ENCODE measurements around the gene FAM180B.

FAM180B gene

DNA sequence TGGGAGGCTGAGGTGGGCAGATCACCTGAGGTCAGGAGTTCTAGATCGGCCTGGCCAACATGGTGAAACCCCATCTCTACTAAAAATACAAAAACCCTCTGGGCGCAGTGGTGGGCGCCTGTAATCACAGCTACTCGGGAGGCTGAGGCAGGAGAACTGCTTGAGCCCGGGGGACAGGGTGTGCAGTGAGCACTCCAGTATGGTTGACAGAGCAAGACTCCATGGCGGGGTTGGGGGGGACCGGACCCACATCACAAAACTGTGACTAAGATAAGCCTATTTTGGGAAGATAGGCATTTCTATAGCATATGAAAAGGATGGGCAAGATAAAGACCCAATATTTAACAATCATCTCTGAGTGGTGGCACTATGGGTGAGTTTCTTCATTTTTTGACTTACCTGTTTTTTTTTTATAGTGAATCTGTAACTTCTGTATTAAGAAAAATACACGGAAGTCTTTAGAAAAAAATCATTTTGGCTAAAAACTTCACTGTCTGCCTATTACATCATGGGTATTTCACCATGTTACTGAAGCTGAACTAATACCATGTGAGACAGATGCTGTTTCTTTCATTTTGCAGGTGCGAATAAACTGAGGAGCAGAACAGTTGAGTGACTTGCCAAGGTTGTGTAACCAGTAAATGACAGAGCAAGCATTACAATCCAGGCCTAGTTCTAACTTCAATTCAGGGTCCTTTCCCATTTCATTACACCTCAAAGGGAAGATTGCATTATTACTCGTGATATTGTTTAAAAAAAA, 36.0 kb upstream of the FAM180B start:
- H3K27me3 ChIP-seq (ENCODE audit: low read length): no peaks in the 10 kb centered on the region
- H4K20me1 ChIP-seq (ENCODE audit: low read depth, low read length): peaks cover 13% of the 10 kb centered on the region
- H2AFZ ChIP-seq (ENCODE audit: low read depth, low read length, severe bottlenecking): no peak overlapping the region
- 0 out of 2 replicates have a peak, but pooled peaks cover 8% of the 10 kb centered on the region for H3F3A ChIP-seq (ENCODE audit: insufficient read depth)
- H3K9ac ChIP-seq (ENCODE audit: low read length): peak overlapping the region; percentile 93
- no peaks in the 10 kb centered on the region for H3K36me3 ChIP-seq (ENCODE audit: low read length)
- H3K9me3 ChIP-seq (ENCODE audit: insufficient read depth, low read length): no peaks in the 10 kb centered on the region
- TF ChIP-seq, protein P1, sequence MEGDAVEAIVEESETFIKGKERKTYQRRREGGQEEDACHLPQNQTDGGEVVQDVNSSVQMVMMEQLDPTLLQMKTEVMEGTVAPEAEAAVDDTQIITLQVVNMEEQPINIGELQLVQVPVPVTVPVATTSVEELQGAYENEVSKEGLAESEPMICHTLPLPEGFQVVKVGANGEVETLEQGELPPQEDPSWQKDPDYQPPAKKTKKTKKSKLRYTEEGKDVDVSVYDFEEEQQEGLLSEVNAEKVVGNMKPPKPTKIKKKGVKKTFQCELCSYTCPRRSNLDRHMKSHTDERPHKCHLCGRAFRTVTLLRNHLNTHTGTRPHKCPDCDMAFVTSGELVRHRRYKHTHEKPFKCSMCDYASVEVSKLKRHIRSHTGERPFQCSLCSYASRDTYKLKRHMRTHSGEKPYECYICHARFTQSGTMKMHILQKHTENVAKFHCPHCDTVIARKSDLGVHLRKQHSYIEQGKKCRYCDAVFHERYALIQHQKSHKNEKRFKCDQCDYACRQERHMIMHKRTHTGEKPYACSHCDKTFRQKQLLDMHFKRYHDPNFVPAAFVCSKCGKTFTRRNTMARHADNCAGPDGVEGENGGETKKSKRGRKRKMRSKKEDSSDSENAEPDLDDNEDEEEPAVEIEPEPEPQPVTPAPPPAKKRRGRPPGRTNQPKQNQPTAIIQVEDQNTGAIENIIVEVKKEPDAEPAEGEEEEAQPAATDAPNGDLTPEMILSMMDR (IDR thresholded peaks at IDR 0.05; ENCODE audit: insufficient read depth, low read length, poor library complexity, severe bottlenecking): no peak
- no peak for TF ChIP-seq EZH2phosphoT487 (conservative IDR thresholded peaks at IDR 0.05; ENCODE audit: low read length)
- peak overlapping the region; percentile 70; the same call in 1 of the 2 replicates for H3K27ac ChIP-seq (ENCODE audit: low read depth, low read length)
- peaks cover 73% of the 10 kb centered on the region for H3K79me2 ChIP-seq (ENCODE audit: insufficient read depth, low read length)
- no peaks in the 10 kb centered on the region for H3K9me2 ChIP-seq (replicated peaks; ENCODE audit: insufficient read depth, low read length)
- H3K4me3 ChIP-seq (ENCODE audit: insufficient read depth, low read length, poor library complexity, severe bottlenecking): no peak overlapping the region
- H3K4me2 ChIP-seq (ENCODE audit: low read depth, low read length, poor library complexity, severe bottlenecking): peak overlapping the region; percentile 93

DNA sequence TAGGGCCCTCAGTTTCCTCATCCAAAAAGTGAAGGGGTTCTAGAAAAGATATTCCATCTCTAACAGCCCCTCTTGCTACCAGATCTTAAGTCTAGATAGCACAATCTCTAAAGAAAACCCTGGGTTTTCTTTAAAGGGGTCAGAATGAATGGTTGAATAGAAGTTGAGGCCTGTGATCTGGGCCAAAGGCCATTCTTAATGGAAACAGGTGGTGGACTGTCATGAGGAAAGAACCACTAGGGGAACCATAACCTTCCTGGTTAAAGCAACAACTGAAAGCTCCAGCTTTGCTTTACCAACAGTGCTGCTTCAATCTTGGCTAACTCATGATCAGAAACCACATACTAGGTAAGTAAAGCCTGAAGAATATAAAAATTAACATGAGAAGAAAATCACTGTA, 35.4 kb upstream of the FAM180B start:
- H4K20me1 ChIP-seq (ENCODE audit: low read depth, low read length): peaks cover 13% of the 10 kb centered on the region
- peak overlapping the region; percentile 93 for H3K9ac ChIP-seq (ENCODE audit: low read length)
- no peak for TF ChIP-seq EZH2phosphoT487 (conservative IDR thresholded peaks at IDR 0.05; ENCODE audit: low read length)
- TF ChIP-seq, protein P1 (IDR thresholded peaks at IDR 0.05; ENCODE audit: insufficient read depth, low read length, poor library complexity, severe bottlenecking): no peak
- peak overlapping the region; percentile 77 for H3K4me3 ChIP-seq (ENCODE audit: insufficient read depth, low read length, poor library complexity, severe bottlenecking)
- H3K4me2 ChIP-seq (ENCODE audit: low read depth, low read length, poor library complexity, severe bottlenecking): peak overlapping the region; percentile 93
- no peaks in the 10 kb centered on the region for H3K9me2 ChIP-seq (replicated peaks; ENCODE audit: insufficient read depth, low read length)
- no peaks in the 10 kb centered on the region for H3K27me3 ChIP-seq (ENCODE audit: low read length)
- H3K79me2 ChIP-seq (ENCODE audit: insufficient read depth, low read length): peaks cover 68% of the 10 kb centered on the region
- 0 out of 2 replicates have a peak, but pooled peaks cover 8% of the 10 kb centered on the region for H3F3A ChIP-seq (ENCODE audit: insufficient read depth)
- peak overlapping the region; percentile 70; the same call in 1 of the 2 replicates for H3K27ac ChIP-seq (ENCODE audit: low read depth, low read length)
- H3K9me3 ChIP-seq (ENCODE audit: insufficient read depth, low read length): no peaks in the 10 kb centered on the region
- no peak overlapping the region for H2AFZ ChIP-seq (ENCODE audit: low read depth, low read length, severe bottlenecking)
- no peaks in the 10 kb centered on the region for H3K36me3 ChIP-seq (ENCODE audit: low read length)

DNA sequence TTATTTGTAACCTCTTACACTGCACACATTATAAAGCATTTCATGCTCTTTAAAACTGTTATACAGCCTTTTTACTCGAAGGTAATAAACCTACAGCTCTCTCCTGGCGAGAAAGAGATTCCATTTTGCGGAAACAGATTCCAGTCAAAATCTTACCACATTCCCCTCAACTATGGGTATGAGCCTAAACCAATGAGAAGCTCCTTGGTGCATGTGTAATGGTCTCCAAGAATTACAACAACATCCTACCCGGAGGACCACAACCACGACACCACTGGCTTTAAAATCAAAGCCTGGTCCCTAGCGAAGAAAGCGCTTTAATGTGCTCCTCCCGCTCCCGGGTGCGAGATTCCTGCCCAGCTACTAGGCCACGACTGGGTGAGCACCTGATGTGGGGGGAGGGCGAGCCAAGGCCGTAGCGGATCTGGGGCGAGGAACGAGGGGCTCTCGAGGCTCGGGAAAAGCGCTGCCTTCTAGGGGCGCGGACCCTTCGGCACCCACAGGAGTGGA, 34.4 kb upstream of the FAM180B start:
- Histone ChIP-seq H3K4me2 (ENCODE audit: low read depth, low read length, poor library complexity, severe bottlenecking) (peak overlapping the region; percentile 93), H3F3A (ENCODE audit: insufficient read depth) (0 out of 2 replicates have a peak, but pooled peaks cover 8% of the 10 kb centered on the region), H3K4me3 (ENCODE audit: insufficient read depth, low read length, poor library complexity, severe bottlenecking) (peak overlapping the region; percentile 77), H3K9ac (ENCODE audit: low read length) (peak overlapping the region; percentile 93), H2AFZ (ENCODE audit: low read depth, low read length, severe bottlenecking) (peak overlapping the region; percentile 14), H3K36me3 (ENCODE audit: low read length) (no peaks in the 10 kb centered on the region), H3K79me2 (ENCODE audit: insufficient read depth, low read length) (peaks cover 58% of the 10 kb centered on the region), H3K27ac (ENCODE audit: low read depth, low read length) (peak overlapping the region; percentile 70), H3K9me2 (replicated peaks; ENCODE audit: insufficient read depth, low read length) (no peaks in the 10 kb centered on the region), H3K9me3 (ENCODE audit: insufficient read depth, low read length) (no peaks in the 10 kb centered on the region), H3K27me3 (ENCODE audit: low read length) (no peaks in the 10 kb centered on the region), H4K20me1 (ENCODE audit: low read depth, low read length) (peaks cover 13% of the 10 kb centered on the region)
- no peak for TF ChIP-seq EZH2phosphoT487 (conservative IDR thresholded peaks at IDR 0.05; ENCODE audit: low read length)
- TF ChIP-seq, protein P1 (IDR thresholded peaks at IDR 0.05; ENCODE audit: insufficient read depth, low read length, poor library complexity, severe bottlenecking): no peak
